Hindlimb muscle (tissue), 1 donor: ENCODE results near the gene ABHD17A. TPM values are rescaled to one million over a fixed set of nuclear protein-coding genes. Genes with fewer than 3 reads are reported as not detected.

Source experiments
- DNase-seq: peaks from one replicate; pipeline ENCODE4 v3.0.0-alpha.2; 2013
- polyA plus RNA-seq: library from polyadenylated mRNA; unstranded; fragments of 120-200 nt; gene quantifications from one replicate; pipeline ENCODE4 v1.2.1, GENCODE V29; 2013; ENCODE audit not compliant: insufficient read length

Gene ABHD17A
- polyA plus RNA-seq, 1 donor, result 64.8 TPM

GRCh38 chr19:1863638-1864479 is 21.4 kb downstream of the ABHD17A start:
- DNase-seq, result peak; percentile 93

GRCh38 chr19:1863328-1863637 is 22.0 kb downstream of the ABHD17A start, which contains the start of gene KLF16:
TSS of gene KLF16 (minus strand) at chr19:1863579. CDS start at chr19:1863497, 82 bp downstream.
- no peak for DNase-seq

GRCh38 chr19:1862424-1863327 is 22.6 kb downstream of the ABHD17A start:
- DNase-seq, result no peak

GRCh38 chr19:1862068-1862423 is 23.2 kb downstream of the ABHD17A start:
- DNase-seq, result no peak

- DNase-seq, result no peak
Observed at GRCh38 chr19:1861599-1862031, 23.7 kb downstream of the ABHD17A start.

GRCh38 chr19:1860821-1861598 is 24.3 kb downstream of the ABHD17A start:
- no peak for DNase-seq

- DNase-seq, result peak; percentile 76
Observed at GRCh38 chr19:1860042-1860775, 25.1 kb downstream of the ABHD17A start.

- no peak for DNase-seq
Observed at GRCh38 chr19:1859331-1859781, 25.9 kb downstream of the ABHD17A start.

GRCh38 chr19:1858412-1859081 is 26.7 kb downstream of the ABHD17A start:
- DNase-seq, result no peak

- no peak for DNase-seq
Observed at GRCh38 chr19:1857648-1858326, 27.5 kb downstream of the ABHD17A start.

GRCh38 chr19:1856698-1857603 is 28.3 kb downstream of the ABHD17A start:
- no peak for DNase-seq

- DNase-seq, result no peak
Observed at GRCh38 chr19:1856345-1856697, 29.0 kb downstream of the ABHD17A start.

- DNase-seq, result no peak
Observed at GRCh38 chr19:1855828-1856255, 29.5 kb downstream of the ABHD17A start.

- peak; percentile 67 for DNase-seq
Observed at GRCh38 chr19:1855040-1855827, 30.1 kb downstream of the ABHD17A start.

GRCh38 chr19:1854542-1855039 is 30.7 kb downstream of the ABHD17A start:
- no peak for DNase-seq

GRCh38 chr19:1854039-1854541 is 31.2 kb downstream of the ABHD17A start:
- DNase-seq, result no peak

- no peak for DNase-seq
Observed at GRCh38 chr19:1853295-1854038, 31.8 kb downstream of the ABHD17A start.
